Pulmonary artery endothelial cell (primary cell): ENCODE measurements around the gene TEX30. TPM values are rescaled to one million over a fixed set of nuclear protein-coding genes. Genes with fewer than 3 reads are reported as not detected.

ENCODE experiments used
- total RNA-seq: library from RNA; depleted of rRNA; stranded (reverse); fragments of >200 nt; gene quantifications from 2 replicates; pipeline ENCODE4 v1.2.3, GENCODE V29; 2014

Gene TEX30
- total RNA-seq, 1 donor from 2014 or later, result 20.8 TPM

Other genes with a start within 250 kb of the TEX30 start
- gene TPP2, start 176.8 kb downstream of the TEX30 start, total RNA-seq, result 40.5 and 56.3 TPM in 2 replicates
- gene METTL21C, start 78.7 kb downstream of the TEX30 start, total RNA-seq, result not detected in 2 replicates
- gene POGLUT2, start 25.2 kb upstream of the TEX30 start, total RNA-seq, result 23.4 and 29.0 TPM in 2 replicates
- 12.1 and 15.6 TPM in 2 replicates for gene BIVM, start 25.3 kb upstream of the TEX30 start, total RNA-seq
- 35.9 and 48.1 TPM in 2 replicates for gene ERCC5, start 72.2 kb upstream of the TEX30 start, total RNA-seq